HG03469 (cell line): ENCODE results near the gene ABL1.
"Not testable (repeated sequence)": the region's sequence is repeated elsewhere in the genome, so short reads cannot be mapped to it uniquely, and the experiment has no call there.

ENCODE experiments used
- ATAC-seq: cut with Tn5 transposase; IDR thresholded peaks from one replicate; pipeline ENCODE4 v1.9.1; 2021; ENCODE audit warnings: mild to moderate bottlenecking, moderate library complexity, moderate number of reproducible peaks; ENCODE audit not compliant: unreplicated experiment

The ABL1 gene

DNA sequence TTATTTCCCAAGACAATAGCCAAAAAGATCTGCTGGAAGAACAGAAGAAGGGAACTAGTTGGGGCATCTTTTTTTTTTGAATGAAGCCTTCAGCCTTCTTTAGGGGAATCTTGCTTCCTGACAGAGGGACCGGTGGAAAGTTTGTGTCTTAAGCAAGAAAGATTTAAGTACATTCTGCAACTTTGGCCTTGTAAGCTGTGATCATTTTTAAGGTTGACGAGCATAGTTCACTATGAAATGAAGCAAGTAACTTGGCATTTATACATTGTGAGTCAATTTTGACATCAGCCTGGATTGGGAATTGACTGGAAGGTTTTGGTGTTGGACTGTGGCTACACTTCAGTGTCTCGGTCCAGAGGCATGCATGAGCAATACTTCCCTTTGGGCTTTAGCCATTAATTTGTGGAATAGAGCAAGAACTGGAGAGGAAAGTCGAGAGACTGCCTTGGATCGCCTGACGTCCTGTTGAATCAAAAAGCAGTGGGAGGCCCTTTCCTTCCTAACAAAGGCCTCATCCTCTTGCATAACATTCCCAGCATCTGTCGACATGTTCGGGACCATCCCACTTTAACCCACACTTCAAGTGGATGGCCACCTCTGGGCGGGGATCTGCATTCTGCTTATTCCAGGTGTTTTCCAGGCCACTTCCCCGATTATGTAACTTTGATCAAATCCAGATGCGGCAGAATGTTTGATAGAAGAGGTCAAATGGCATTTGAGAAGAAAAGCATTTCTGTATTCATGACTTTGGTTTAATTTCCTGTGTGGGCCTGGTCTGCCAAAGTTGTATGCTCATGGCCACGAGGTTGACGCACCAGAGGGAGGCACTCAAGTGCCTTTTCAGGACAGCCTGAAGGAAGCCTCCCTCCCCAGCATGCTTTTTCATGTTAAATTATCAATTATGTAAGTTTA lies 12.5 kb downstream of the ABL1 start:
- no peak for ATAC-seq

DNA sequence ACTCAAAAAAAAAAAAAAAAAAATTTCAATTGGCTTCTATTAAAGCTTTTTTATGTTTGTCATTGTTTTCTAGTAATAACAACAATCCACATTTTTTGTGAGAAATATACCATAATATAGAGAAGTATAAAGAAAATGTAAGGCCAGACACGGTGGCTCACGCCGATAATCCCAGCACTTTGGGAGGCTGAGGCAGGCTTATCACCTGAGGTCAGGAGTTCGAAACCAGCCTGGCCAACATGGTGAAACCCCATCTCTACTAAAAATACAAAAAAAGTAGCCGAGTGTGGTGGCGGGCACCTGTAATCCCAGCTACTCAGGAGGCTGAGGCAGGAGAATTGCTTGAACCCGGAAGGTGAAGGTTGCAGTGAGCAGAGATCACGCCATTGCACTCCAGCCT lies 13.5 kb downstream of the ABL1 start:
- ATAC-seq = not testable (repeated sequence)

DNA sequence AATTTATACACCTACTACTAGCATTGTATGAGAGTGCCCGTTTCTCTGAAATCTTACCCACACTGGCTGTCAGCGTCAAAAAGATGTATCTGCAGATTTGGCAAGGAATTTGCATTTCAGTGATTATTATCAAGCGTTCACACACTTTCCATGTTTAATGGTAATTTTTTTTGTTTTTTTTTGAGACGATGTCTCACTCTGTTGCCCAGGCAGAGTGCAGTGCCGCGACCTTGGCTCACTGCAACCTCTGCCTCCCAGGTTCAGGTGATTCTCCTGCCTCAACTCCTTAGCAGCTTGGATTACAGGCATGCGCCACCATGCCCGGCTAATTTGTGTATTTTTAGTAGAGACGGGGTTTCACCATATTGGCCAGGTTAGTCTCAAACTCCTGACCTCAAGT lies 14.3 kb downstream of the ABL1 start:
- ATAC-seq = no peak

DNA sequence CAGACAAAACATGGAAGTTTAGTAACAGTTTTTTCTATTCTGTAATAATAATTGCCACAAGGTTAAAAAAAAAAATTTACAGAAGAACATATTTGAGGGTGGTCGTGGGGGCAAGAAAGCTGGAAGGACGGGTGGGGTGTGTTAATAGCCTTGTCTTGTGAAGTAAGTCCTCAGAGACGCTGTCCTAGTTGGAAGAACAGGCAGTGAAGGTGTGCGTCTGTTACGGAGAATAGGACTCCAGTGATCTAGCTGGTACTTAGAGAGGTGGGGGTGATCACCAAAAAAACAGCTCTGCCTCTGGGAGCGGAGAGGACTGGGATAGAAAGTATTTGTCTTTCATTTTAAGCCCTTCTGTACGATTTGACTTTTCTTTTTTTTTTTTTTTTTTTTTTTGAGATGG lies 17.7 kb downstream of the ABL1 start:
- no peak for ATAC-seq

DNA sequence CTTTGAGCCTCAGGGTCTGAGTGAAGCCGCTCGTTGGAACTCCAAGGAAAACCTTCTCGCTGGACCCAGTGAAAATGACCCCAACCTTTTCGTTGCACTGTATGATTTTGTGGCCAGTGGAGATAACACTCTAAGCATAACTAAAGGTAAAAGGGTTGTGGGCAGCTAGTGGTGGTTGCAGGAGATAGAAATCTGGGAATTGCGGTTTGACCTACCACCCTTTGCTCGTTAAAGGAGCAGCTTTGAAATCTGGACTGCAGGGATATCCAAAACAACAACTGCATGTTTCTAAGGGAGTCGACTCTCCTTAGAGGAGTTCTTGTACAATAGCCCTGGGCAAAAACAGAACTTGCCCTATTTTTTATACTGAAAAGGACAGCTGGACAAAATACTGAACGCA lies 19.0 kb downstream of the ABL1 start:
- no peak for ATAC-seq

DNA sequence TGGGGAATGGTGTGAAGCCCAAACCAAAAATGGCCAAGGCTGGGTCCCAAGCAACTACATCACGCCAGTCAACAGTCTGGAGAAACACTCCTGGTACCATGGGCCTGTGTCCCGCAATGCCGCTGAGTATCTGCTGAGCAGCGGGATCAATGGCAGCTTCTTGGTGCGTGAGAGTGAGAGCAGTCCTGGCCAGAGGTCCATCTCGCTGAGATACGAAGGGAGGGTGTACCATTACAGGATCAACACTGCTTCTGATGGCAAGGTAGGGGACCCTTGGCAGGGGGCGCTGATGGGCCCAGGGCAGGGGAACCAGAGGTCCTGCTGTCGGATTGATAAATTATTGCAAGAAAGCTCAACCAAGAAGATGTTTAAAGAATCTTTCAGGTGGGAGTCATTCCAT lies 19.8 kb downstream of the ABL1 start:
- ATAC-seq = no peak

DNA sequence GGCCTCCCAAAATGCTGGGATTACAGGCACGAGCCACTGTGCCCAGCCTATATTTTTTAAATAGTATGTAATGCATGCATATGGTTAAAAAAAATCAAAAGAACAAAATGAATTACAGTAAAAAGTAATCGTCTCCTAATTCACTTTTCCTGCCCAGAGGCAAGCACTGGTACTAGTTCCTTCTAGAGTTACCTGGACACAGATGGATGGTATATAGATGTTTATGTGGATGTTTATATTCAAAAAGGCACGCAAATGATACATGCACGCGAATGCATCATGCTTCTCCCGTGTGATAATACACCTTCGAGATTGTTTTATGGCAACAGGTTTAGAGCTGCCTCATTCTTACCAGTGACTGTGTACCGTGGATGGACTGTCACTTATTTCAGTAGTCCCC lies 21.4 kb downstream of the ABL1 start:
- ATAC-seq = no peak

DNA sequence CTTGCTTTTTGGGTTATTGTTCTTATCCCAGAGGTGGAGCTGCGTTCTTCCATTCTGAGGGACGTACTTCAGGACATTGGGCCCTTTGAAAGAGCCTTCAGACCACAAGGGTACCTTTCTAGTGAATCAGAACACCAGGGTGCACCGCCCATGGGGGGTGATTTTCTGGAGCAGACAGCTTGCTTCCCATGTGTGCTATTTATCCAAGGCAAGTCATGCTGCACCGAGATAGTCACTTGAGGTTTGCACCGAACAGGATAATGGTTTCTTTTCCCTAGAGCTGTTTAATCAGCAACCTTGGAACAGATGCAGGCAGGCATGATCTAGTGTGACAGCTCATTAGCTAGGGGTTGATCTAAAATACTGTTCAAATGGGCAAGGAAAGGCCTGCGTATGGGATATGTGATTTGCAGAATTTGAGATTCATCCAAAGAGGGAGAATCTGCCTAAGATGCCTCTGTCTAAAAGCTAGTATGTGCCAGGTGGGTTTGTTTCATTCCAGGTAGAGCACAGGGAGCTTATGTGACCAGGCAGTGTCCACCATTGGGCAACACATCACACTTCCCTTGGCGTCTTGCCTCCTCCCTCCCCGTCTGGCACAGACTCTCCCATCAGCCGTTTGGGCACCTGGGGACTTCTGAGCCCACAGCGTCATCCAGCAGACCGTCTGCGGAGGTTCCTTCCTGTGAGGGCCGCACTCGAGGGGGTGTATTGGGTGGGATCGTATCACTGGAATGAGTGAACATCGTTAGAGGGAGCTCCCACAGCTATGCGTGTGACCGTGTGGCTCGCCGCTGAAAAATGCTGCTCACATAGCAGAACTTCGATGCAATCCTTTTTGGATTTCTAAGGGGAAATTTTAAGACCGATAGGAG lies 23.0 kb downstream of the ABL1 start:
- no peak for ATAC-seq

DNA sequence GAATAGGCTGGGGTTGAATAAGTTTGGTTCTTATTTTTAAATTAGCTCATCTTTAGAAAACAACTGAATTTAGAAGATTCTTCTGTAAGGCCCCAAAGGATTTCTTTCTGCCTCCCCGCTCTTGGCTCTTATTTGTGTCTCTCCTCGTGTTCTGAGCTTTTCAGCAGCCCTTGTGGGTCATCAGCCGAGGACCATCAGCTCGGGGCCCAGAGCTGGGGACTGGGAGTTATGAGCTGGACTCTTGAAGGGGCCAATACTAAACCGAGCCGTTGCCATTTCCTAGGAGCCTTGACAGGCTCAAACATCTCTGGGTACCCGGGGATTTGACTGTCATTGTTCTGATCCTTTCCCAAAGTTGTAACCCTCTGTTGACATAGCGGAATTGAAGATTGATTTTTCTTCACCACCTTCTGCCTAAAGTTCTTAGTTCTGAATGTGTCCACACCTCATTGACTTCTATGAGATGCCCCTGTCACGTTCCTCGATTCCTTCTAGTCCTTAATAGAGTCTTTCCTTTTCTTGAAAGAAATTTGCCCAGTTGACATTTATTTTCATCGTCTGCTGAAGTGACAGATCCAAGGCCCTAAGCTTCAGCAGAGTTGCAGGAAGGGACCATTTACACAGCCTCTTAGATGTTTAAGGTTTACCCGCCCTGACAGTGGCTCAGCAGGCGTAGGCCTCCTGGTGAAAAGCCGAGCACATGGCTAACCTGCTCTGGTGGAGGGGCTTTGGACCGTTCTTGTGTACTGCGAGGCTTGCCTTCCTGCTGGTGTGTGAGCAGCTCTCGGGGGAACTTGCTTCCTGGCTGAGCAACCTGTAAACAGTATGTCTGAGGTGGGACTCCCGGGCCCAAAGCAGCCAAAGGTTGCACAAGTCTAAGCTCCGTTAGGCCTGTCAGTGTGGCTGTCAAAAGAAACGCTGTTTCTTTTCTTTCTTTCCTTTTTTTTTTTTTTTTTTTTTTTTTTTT lies 24.0 kb downstream of the ABL1 start:
- no peak for ATAC-seq

DNA sequence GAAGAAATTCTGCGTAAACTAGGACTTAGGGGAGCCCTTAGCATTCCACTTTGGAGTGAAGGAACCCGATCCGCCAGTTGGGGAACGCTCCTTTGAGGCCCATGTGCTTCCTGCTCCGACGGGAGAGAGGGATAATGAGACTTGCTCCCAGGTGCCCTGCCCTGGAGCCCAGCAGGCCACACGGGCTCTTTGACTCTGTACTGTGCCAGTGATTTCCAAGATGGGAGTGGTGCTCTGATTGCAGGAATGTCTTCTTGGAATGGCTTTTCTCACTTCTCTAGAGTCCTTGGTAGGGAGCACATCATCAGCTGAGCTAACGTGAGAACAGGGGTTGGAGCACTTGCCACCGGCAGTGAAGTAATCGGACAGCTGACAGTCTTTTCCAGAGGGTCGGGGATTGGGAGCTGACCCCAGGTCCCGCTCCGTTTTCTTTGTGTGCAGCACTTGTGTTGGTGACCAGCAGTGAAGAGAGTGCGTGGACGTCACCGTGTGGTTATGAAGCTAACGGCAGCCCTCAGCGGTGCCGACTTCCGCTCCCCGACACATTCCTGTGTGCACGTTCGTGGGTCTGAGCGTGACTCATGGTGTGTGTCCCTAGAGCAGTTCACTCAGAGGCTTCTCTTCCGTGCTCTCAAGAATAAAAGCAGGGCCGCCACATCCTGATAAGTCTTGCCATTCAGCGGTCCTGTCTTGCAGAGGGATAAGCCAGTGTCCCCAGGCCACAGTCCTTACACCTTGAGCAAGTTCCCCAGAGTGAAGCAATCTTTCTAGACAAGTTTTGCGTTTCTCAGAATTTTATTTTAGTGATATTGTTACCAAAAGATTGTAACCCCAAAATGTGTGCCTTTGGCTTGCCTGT lies 25.6 kb downstream of the ABL1 start:
- no peak for ATAC-seq

DNA sequence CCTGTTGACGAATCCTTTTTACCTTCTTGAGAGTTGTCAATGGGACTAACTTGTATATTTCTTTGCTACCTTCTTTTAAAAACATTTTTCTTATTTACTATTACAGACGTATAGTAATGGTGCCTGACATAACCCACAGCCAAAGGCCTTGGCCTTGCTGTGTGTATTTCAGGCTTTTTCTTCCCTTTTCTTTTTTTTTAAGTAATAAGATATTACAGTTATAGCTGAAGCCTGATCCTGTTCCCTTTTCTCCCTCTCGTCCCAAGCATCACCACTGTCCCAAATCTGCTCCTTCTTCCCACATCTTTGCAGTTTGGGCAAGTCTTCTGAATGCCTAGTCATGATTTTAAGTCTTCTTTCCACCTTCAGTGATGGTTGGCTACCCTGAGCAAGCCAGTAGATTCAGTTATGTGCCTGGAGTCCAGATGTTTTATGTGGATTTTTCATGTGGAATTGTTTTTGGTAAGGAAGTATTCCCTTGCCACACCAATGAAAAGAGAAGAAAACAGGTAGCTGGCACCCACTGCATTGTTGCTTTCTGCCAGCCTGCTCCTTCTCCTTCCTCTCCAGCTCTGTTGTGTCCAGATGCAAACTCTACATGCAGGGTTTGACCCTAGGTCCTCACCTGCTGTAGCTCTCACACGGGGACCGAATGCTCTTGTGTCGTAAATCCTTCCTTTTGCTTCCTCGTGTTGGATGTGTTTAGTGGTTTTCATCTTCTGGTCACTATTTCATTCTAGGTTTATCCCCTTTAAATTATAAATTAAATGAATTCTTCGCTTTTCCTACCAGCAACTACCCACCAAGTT lies 26.5 kb downstream of the ABL1 start:
- ATAC-seq = no peak

DNA sequence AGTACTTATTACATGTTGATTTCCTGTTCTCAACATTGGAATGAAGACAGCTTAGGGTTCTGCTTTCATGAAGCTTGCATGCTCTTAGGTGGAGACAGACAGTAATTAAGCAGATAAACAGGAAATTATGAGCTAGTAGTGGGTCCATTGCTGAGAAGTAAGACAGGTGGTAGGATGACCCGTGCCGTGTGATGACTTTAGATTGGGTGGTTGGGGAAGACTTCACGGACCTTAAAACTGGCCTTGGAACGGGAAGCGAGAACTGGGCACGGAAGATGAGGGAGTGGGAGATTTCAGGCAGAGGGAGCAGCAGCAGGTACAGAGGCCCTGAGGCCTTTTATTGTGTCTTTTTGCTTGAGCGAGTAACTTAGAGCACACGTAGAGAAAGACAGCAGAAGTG lies 27.2 kb downstream of the ABL1 start:
- no peak for ATAC-seq

DNA sequence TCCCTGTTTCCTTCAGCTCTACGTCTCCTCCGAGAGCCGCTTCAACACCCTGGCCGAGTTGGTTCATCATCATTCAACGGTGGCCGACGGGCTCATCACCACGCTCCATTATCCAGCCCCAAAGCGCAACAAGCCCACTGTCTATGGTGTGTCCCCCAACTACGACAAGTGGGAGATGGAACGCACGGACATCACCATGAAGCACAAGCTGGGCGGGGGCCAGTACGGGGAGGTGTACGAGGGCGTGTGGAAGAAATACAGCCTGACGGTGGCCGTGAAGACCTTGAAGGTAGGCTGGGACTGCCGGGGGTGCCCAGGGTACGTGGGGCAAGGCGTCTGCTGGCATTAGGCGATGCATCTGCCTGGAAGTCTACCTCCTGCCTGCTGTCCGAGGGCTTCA lies 27.7 kb downstream of the ABL1 start:
- ATAC-seq = no peak

DNA sequence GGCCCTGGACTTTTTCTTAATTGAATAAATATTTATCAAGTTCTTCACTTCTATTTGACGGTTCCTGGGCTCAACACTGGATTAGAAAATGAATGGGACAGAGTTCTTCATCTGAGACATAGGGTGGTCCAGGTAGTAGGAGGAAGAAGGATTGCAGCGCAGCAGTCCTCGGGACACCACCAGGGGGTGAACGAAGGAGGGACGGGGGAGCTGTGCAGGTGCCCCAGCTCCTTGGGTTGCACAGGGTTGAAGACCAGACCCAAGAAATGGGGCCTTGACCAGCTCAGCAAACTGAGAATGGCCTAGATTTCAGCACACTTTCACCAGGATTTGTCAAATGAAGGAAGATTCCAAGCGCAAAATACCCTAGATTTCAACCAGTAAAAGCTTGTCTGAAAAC lies 29.5 kb downstream of the ABL1 start:
- ATAC-seq = no peak

DNA sequence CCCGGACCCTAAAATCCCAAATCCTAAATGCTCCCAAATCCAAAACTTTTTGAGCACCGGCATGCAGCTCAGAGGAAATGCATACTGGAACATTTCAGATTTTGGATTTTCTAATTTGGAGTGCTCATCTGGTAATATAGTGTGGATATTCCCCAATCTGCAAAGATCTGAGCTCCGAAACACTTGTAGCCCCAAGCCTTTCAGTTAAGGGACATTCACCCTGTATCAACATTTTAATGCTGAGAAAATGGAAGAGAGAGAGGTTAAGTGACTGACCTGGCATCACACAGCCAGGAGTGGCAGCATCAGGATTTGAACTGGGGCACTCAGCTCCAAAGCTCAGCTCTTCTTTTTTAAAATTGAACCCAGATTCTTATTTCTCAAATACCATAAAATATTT lies 30.9 kb downstream of the ABL1 start:
- no peak for ATAC-seq

DNA sequence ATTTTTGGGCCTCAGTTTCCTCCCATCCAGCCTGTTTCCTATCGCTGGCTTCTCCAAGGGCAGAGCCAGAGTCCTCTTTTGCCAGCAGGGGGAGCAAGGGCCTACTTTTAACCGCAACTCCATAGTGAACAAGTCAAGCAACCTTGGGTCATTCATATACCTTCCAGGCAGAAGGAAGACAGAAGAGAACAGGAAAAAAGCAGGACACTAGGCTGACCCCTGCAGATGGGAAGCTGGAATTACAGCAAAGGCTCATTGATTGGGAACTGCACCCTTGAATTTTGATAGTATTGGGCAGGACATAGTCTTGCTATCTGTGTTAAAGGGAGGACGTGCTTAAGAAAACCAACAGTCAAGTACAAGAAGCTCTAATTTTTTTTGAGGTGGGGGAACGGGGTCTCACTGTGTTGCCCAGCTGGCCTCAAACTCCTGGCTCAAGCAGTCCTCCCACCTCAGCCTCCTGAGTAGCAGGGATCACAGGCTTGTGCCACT lies 31.5 kb downstream of the ABL1 start:
- no peak for ATAC-seq

DNA sequence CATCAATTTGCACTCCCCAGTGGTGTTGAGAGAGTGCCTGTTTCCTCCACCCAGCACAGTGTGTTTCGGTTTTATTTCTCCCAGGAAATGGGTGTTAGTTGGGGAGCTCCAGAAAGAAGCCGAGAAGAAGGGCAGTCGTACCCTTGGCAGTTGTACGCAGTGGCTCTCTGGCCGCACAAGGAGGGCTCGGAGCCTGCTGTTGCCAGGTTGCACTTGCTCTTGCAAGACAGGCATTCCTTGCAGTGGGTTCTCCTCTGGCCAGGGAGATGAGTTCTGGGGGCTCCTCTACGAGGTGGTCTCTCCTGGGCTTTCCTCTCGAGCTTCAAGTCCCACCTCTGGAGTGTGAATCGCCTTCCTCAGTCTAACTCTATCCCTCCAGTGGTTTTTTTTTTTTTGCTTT lies 32.5 kb downstream of the ABL1 start:
- no peak for ATAC-seq

DNA sequence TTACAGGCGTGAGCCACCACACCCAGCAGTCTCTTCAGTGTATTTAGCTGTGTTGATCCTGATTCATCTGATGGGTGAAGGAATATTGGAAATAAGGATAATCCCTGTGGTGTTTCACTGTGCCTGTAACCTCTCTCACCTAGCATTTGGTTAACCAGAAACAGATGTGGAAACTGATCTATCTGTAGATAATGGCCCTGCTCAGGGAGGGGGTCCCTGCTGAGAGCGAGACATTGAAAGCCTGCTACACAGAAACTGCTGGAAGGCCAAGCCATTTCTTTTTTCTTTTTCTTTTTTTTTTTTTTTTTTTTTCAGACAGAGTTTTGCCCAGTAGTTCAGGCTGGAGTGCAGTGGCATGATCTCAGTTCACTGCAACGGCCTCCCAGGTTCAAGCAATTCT lies 33.2 kb downstream of the ABL1 start:
- ATAC-seq = no peak

DNA sequence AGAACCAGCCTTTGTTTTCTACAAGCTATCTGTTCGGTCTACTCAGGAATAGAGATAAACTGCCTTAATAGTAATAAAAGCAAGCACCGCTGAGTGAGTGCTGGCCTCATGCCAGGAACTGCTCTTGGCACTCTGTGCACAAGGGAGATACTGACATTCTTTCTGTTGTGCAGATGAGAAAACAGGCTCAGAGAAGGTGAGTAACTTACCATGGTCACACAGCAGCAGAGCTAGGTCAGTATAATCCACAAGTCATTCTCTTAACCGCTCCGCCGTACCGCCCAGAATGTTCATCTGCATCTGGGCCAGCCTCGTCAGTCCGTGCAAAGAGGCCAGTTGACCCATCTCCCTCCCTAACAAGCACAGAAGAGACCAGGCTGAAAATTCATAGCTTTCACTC lies 34.2 kb downstream of the ABL1 start:
- no peak for ATAC-seq
